HTR-8/SVneo (cell line): ENCODE measurements around the gene RAPGEF4.

Experiments used
- DNase-seq: peaks from one replicate; pipeline ENCODE4 v3.0.0; 2011; ENCODE audit warnings: low spot score, mixed read lengths; ENCODE audit not compliant: insufficient read length
- FAIRE-seq: peaks from 2 replicates; lab custom pipeline; 2011; peaks lifted over from hg19 to GRCh38; lab: Jason Lieb, UNC

The RAPGEF4 gene

DNA sequence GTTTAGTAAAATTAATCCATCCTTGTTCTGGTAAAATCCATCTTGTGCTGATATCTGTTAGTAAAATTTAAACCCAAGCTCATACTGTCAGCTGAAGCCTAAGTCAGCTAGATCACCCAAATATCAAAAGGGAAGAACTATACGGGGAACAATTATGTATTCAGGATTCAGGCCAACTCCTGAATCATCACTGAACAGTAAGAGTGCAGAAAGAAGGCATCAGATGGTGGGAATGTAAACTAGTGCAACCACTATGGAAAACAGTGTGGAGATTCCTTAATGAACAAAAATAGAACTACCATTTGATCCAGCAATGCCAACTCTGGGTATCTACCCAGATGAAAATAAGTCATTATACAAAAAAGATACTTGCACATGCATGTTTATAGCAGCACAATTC is 81.8 kb downstream of the RAPGEF4 start:
- FAIRE-seq: no peak
- DNase-seq: no peak

DNA sequence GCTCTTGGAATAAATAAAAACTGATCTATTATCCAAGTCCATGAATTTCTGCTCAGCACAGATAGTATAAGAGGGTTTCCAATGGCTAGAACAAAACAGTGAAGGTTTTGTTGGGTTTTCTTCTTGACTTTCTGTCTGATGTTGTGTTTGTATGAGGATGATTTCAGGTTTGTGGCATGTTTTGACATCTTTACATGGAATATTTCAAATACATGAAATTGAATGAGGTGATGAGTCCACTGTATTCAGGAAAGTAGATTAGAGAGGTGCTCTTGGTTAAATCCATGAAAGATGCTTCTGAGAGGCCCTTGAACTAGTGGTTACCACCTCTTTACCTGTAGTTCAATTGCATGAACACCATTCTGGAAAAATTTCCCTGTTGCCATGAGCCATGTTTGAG is 84.3 kb downstream of the RAPGEF4 start:
- FAIRE-seq (no peak), DNase-seq (no peak)

DNA sequence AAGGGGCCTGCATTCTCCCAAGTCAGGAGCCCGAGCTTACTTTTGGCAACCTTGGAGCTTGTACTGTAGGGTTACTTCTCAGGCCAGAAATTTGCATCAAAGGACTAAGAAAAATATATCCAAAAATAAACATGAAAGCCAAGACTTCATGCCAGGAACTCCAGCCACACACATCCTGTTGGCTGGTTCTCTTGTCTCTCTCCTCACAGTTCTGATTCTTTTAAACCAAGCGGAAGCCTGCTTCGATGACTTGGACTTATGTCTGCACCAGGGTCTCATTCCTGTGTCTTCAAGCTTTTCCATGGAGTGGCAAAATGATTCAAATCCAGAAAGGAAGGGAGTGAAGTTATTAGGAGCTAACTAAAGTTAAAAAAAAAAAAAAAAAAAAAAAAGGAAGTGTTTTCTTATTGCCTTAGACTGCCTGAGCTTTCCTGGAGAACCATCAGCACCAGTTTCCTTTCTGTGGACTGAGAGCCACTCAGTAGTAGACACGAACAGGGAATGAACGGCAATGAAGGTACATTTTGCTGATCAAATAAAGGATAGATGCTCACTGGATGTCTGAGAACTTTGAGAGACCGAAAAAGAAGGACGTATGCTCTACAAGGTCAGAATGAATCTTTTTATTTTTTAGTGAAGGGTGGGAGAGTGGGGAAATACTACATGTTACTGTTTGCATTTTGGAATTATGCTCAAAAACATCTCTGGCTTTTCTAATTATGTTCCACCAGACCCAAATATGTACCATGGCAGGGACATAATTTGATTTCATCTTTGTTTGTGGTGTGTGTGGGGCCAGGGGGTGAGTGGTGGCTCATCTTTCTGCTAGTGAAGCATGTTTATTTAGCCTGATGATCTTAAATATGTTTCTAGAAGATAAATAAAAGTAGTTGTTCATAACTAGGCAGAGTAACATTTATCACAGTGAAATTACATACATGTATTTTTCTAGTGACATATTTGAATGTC is 86.0 kb downstream of the RAPGEF4 start:
- no peak for DNase-seq
- no peak for FAIRE-seq

DNA sequence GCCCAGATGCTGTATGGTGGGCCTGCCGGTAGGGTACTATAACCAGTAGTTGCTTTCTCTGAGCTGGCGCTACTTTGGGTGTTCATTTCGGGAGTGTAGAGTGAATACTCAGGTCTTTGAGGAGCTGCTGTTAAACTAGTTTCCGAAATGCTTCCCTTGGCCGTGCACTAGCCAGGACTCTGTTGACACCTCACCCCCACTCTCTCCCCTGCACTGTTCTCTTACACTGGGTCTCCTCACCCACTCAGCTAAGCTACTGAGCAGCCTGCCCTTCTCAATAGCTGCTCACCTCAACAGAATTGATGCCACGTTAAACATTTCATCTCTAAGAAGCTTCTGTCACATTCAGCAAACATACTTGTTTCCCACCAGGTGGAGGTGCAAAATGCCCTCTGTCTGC is 86.9 kb downstream of the RAPGEF4 start:
- DNase-seq (no peak), FAIRE-seq (no peak)

DNA sequence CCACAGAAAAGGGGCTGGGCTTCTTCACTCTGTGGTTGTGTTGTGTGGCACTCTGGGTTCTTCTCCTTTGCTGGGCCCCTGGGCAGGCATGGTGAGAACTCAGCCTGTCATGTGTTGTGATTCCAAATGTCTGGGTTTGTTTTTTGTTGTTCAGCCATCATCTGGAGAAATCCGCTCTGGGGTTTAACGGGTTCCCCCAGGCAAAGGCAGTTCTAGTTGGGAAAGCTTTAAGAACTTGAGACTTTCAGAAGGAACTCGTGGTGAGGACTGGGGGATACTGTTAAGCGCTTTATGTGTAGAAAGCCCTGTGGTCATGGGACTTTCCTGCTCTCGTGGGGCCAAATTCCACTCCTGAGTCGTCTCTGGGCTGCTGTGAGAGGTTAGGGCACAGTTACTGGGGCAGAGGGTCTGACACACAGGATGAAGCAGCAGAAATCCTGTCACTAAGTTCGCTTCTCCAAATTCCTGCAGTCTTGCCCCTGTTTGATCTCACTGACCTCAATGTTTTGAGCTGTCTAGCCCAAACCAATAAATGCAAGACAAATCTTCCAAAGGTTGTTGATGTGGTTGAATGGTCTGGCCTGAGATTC is 87.7 kb downstream of the RAPGEF4 start:
- no peak for DNase-seq
- no peak for FAIRE-seq

DNA sequence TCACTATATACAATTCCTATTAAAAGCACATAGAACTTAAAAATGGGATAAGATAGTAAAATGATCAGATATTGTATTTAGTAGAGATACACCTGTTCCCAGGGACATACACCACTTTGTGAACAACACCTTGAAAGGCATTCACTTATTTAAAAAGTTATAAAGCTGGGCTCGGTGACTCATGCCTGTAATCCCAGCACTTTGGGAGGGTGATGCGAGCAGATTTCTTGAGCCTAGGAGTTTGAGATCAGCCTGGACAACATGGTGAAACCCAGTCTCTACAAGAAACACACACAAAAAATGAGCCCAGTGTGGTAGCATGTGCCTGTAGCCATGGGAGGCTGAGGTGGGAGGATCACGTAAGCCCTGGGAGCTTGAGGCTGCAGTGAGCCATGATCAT is 90.9 kb downstream of the RAPGEF4 start:
- FAIRE-seq (no peak), DNase-seq (no peak)

DNA sequence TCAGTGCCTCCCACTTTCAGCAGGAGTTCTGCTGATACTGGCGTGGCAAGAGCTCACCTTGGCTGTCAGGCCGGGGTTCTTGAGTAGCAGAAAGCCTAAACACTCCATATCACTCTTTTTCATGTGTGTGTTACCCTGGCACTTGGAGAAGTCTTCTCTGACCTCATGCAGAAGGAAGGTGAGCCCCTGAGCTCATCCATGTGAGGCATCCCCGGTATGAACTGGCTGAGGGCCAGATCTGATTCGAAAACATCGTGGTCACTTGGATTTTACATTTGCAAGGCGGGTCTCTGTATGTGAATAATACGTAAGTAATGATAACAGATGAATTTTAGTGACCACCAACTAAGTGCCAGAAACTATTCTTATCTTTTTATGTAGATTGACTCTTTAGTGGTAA is 93.6 kb downstream of the RAPGEF4 start:
- FAIRE-seq: peak; percentile 31
- DNase-seq: peak; percentile 62

DNA sequence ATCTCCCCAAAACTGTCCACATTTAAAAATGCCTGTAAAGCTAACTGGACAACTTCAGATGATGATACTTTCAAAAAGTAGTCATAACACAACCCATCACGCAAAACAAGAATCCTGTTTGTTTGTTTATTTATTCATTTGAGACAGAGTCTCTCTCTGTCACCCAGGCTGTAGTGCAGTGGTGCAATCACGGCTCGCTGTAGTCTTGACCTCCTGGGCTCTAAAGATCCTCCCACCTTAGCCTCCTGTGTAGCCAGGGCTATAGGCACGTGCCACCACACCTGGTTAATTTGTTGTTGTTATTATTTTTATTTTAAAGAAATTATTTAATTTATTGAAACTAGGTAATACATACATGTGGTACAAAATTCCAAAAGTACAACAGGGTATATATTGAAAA is 94.8 kb downstream of the RAPGEF4 start:
- no peak for DNase-seq
- FAIRE-seq: no peak

DNA sequence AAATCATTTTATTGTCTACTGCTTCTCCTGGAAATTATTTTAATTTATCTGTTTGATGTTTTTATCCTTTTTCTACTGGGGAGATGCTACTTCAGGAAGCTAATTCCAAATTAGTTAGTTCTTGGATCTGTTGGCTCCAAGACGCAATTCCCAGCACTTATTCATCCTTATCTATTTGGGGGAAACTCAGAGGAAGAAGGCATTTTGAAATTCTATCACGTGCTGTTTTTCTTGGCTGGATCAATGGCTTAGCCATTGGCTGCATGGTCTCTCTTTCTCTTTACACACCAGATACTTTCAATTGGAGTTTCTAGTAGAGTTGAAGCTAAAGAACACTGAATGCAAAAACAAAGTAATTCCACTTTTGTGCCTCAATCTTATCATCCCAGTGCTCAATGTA is 98.3 kb downstream of the RAPGEF4 start:
- DNase-seq: no peak
- no peak for FAIRE-seq

DNA sequence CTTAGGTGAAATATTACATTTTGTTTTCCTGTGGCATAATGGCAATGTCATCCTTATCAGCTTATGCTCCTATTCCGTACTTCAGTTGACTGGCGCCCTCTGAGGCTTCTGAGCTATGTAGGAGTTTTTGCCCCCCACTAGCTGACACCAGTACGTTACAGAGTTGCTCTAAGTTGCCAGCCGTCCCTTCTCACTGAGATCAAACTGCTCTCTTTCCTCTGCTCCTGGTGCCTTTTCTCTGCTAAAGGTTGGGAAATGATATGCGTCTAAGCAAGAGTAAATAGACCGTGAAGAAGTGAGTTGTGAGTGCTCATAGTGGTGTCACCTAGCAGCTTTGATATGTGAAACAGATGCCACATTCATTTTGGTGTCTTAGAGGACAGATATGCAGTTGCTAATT is 99.2 kb downstream of the RAPGEF4 start:
- DNase-seq (no peak), FAIRE-seq (peak; percentile 9)

DNA sequence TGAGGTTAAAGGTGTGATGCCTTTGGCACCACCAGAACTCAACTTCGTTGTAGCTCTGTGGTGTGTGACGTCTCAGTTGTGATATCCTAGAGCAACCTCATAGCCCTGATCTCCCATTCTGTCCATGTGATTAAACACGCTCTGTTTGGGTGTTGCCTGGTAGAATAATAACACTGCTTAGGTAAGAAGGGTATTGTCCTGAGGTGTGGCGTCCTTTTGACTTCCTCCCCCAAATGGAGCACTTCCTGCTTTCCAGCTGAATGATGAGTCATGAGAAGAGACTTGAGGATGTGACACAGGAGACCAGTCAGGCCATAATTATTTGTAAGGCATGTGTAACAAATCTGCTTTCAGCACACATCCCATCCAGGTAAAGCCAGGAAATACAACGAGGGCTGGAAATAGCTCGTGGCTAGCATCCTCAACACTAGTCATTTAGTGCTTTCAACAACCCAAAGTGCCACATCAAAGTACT is 100.7 kb downstream of the RAPGEF4 start:
- peak; percentile 63 for FAIRE-seq
- peak; percentile 40 for DNase-seq

DNA sequence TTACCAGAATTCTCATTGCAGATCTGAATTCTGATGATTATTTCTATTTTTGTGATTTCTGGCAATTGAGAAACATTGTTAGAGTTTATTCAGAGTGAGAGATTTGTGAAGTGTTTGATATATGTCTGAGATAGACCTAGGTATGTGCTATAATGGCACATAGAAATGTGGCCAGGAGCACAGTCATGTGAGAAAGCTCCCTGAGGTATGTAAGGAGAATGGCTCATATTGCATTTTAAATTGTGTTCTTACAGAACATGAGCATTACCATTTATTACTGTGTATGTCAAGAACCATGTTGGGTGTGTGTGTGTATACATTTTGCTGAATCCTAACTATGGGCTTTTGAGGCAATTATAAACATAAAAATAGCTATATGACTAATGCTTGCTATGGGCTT is 101.2 kb downstream of the RAPGEF4 start:
- DNase-seq: no peak
- no peak for FAIRE-seq

DNA sequence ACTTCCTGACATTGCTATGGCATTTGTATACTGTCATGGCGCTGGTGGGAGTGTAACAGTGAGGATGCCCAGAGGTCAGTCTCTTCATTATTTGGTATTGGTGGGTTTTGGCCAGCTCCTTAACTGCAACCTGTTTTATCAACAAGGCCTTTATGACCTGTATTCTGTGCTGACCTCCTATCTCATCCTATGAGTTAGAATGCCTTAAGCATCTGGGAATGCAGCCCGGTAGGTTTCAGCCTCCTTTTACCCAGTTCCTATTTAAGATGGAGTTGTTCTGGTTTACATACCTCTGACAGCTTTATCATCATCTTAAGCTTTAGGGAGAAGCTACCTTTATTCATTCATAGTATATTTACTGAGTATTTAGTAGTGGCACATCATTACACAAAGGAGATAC is 103.8 kb downstream of the RAPGEF4 start:
- FAIRE-seq (no peak), DNase-seq (no peak)

DNA sequence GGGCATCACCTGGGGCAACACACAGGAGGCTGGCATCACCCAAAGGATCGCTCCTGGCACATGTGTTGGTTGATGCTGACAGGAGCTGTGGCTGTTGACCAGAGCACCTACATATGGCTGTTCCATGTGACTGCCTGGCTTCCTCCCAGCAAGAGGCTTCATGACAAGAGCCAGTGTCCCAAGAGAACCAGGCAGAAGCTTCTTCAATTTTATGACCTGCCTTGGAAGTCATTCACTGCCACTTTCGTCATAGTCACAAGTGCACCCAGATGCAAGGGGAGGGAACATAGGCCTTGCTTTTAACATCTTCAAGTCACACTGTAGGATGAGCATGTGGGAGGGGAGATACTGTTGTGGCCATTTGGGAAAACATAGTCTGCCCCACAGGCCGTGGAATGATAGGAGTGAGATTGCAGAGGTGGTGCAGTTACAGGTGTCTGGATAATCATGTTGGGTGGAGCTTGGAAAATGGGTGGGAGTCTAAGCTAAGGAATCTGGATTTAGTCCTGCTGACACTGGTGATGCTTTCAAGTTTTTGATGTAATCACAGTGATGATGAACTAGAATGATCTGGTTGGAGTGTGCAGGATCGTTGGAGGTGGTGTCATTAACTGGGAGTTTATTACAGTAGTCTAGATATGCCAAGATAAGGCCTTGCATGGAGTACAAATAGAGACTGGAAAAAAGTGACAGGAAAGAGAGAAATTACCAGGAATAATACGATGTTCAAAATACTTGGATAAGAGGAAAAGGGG is 107.0 kb downstream of the RAPGEF4 start:
- DNase-seq: no peak

DNA sequence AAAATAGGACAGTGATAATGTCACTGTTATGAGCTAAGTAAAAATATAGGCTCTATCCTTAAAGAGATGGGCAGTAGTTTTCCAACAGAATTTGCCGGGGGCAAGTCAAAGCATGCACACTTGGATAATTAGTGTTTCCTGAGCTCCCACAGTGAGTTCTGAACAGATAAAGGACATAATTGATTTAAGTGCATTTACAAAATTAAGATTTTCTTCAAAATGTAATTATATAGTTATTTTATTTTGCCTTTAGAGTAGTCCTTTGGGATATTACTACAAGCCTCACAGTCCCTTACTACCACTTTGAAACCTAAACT is 107.6 kb downstream of the RAPGEF4 start:
- DNase-seq (no peak), FAIRE-seq (no peak)

More for the DNA sequence above, 107.0 kb downstream of the RAPGEF4 start:
- FAIRE-seq: no peak

DNA sequence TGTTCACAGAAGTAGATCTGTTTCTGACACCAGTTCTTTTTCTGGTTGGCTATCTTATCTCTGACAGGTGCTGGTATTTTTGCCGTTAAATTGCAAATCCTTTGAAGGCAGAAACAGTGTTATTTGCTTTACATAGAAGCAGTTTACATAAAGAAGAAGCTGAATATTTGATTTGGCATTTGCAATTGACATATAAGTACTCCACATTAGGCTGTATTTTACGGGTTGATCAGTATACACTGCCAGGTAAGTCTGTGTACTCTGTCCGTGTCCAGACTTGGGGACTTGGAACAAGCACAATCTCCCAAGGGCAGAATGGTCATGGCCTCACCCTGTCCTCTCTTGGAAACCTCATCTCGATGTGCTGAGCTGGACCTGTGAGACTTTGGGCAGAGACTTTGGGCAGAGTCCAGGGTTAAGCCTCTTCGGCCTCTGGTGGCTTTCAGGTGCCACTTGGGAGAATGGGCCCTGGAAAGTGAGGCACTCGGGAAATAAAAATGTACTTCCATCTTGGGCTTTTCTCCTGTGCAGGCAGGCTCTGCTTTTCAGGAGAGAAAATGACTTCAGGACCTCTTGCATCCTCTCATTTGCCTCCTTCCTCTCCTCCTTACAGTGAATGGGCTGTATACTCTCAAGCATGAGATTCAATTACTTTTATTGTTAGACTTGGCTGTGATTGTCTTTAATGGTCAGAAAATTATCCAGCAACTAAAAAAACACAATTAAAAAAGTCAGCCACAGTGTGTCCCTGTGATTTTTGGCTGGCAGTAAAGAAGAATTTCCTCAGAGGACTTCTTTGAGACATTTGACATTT is 108.5 kb downstream of the RAPGEF4 start:
- DNase-seq (no peak), FAIRE-seq (no peak)

DNA sequence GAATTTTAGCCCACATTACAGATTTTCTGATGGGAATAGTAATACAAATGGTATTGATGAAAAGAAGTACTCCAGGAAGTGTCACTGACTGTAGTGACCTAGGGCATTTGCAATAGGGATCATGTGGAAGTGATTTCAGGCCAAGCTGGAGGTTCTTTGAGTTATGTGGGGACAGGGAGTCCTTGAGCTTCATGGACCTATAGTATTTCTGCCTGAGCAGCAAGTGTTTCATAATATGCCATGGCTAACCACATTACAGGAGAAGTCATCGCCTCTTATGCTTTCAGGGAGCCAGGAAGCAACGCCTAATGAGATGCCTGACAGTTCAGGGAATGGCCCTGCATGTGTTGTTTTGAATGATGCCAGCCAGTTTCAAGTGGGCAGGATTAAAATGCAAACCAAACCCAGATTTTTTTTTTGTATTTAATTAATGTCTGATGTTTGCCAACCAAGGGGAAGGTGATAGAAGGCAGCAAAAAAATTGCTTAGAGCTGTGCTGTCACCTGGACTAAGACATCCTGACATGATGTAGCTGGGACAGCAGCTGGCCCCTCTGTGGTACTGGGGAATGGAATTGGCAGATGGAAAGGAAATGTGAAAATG is 109.5 kb downstream of the RAPGEF4 start:
- DNase-seq: no peak
- FAIRE-seq: no peak

DNA sequence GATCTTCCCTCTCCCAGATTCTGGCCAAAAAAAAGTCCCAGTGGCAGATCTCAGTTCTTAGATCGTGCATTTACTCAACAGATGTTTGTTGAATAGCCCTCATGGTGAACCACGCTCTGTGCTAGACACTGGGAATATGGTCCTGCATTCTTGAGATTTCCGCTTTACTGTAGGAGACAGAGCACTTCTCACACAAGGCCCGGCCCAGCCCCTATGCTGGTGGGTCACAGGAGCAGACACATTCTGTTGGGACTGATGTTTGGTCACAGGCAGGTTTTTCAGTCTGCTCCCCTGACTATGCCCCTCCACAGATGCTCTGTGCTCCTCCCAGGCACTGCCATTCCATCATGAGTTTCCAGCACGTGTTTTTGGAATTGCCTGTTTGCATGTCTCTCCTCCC is 110.9 kb downstream of the RAPGEF4 start:
- DNase-seq (no peak), FAIRE-seq (no peak)

DNA sequence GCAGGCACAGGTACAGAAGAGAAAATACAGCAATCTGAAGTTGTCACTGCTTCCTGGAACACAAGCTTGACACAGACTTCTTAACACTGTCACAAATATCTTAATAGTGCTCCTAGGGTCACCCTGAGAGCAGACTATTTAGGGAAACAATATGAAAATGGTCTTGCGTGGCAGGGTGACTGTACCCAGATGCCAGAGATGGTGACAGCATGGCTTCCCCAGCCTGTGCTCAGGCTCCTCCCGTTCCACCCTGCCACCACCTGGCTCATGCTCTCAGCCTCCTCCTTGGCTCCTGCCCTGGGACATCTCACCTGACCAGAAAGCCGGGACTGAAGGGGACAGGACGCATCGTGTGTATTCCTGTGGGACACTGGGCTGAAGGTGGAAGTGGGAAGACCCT is 111.5 kb downstream of the RAPGEF4 start:
- FAIRE-seq: no peak
- DNase-seq: no peak

DNA sequence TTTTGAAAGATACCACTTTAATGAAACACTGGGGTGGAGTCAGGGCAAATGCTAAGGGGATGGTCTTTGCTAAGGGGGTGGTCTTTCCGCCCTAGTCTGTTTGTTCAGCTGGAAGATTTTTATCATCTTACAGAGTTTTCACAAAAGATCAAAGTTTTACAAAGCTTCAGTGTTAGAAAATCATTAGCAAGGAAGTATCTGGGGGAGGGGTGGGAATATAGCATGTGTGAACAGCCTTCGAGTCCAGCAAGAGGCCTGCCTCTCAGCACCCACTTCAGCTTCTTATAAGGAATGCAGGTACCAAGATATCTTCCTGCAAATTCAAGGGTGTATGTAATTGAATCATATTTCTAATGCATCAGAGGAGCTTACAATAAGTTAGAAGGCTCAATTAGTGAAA is 112.9 kb downstream of the RAPGEF4 start:
- DNase-seq: no peak
- FAIRE-seq: no peak
